Mucosa of descending colon (tissue), 3 donors: Measurements from ENCODE around the gene FOXP1. TPM values are rescaled to one million over a fixed set of nuclear protein-coding genes. Genes with fewer than 3 reads are reported as not detected.

Experiments used
- ATAC-seq: fragments of 200-7000 bp; cut with Tn5 transposase; one replicate; pipeline ENCODE4 v1.9.1; 2020; ENCODE audit warnings: mild to moderate bottlenecking, moderate library complexity
- DNase-seq, 3 donors: peaks; one replicate each; pipeline ENCODE4 v3.0.0-alpha.2; 2020
- H3K36me3 ChIP-seq: fragments of 200-600 bp; one replicate; pipeline ENCODE4 v1.8.0; 2021; ENCODE audit warnings: low read depth, mild to moderate bottlenecking
- H3K4me1 ChIP-seq: fragments of 200-600 bp; one replicate; pipeline ENCODE4 v1.8.0; 2021; ENCODE audit warnings: low read depth, mild to moderate bottlenecking
- H3K4me3 ChIP-seq: fragments of 200-600 bp; one replicate; pipeline ENCODE4 v1.8.0; 2021; ENCODE audit warnings: mild to moderate bottlenecking
- H3K9me3 ChIP-seq: fragments of 200-600 bp; one replicate; pipeline ENCODE4 v1.8.0; 2021; ENCODE audit warnings: mild to moderate bottlenecking
- CTCF ChIP-seq: fragments of 200-600 bp; IDR thresholded peaks from one replicate; pipeline ENCODE4 v1.8.0; 2022; ENCODE audit warnings: antibody characterized with exemption, mild to moderate bottlenecking
- intact Hi-C, 2 donors: fragments of 100-400 bp; cut with DNase I in 1 of 2; cut with micrococcal nuclease in 1 of 2; formaldehyde crosslinking; loops; one replicate each; pipeline versions ENCODE4 v1.11.0 to v1.11.1; 2022; cut with DNase I, micrococcal nuclease
- total RNA-seq, 3 donors: library from RNA; stranded (reverse); fragmentation: NEBNext Ultra II Directional in 2 of 3; extraction: Animal tissue kit (Norgen Biotek cat#: 25700) in 2 of 3; gene quantifications; one replicate each; pipeline versions ENCODE4 v1.2.1 to v1.2.4, GENCODE V29; 2021 to 2023
- donor health status: DM: no; HTN: no; CAD: no; lungs with moderate emphysema.
- donor health status: DM: no; HTN: no; CAD: no.
- donor health status: DM: no; HTN: yes; CAD: no.

Gene FOXP1
- total RNA-seq, 3 donors from 2014 or later = 133 to 217 (median 214) TPM

DNA sequence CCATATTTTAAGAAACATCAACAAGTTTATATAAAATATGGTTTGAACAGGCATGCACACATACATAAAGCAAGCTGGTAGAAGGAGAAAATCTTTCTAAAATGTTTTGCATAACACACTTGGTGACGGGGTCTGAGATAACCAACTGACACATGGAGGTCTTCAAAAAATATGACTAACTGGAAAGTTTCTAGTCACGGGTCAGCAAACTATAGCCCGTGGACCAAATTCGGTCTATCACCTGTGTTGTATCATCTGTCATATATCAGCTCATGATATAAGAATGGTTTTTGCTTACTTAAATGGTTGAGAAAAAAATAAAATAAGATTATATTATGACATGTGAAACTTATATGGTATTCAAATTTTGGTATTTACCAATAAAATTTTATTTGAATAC, 465.1 kb downstream of the FOXP1 start:
- H3K4me1 ChIP-seq = peaks cover 27% of the 10 kb centered on the region
- no peak for TF ChIP-seq CTCF
- no peak for ATAC-seq

GRCh38 chr3:71117572-71118247, 465.8 kb downstream of the FOXP1 start:
- Histone ChIP-seq H3K4me3 (no peak overlapping the region), H3K36me3 (no peaks in the 10 kb centered on the region), H3K9me3 (no peaks in the 10 kb centered on the region), H3K4me1 (peaks cover 30% of the 10 kb centered on the region)
- TF ChIP-seq CTCF = no peak
- DNase-seq (no peak), ATAC-seq (peak; percentile 67)
- intact Hi-C loops = no loop called here

More for the DNA sequence above, 465.1 kb downstream of the FOXP1 start:
- Histone ChIP-seq H3K36me3 (no peaks in the 10 kb centered on the region), H3K4me3 (no peak overlapping the region), H3K9me3 (no peaks in the 10 kb centered on the region)
- DNase-seq = no peak
- intact Hi-C loops = no loop called here

DNA sequence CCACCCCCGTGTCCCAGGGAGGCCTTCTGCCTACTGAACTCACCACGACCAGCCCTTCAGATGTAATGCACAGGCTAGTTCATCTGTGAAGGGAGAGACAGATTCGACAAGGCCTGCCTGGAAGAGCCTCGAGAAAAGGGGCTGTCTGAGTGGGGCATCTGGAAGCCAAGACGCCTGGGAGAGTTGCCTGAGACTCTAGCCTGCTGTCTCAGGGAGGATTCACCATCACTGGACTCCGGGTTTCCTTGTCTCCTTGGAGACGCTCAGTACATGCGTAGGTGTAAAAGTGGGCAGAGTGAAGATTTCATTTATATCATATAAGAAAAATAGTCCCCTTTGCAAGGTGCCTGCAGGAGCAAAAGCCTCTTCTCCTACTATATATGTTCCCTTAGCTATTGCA, 468.9 kb downstream of the FOXP1 start:
- DNase-seq (no peak), ATAC-seq (no peak)
- no peak for TF ChIP-seq CTCF
- Histone ChIP-seq H3K9me3 (no peaks in the 10 kb centered on the region), H3K4me1 (peaks cover 18% of the 10 kb centered on the region), H3K4me3 (no peak overlapping the region), H3K36me3 (no peaks in the 10 kb centered on the region)
- intact Hi-C loops = no loop called here

GRCh38 chr3:71112576-71112975, 471.0 kb downstream of the FOXP1 start:
- H3K4me3 ChIP-seq = no peak overlapping the region
- DNase-seq (no peak), ATAC-seq (no peak)
- no peaks in the 10 kb centered on the region for H3K9me3 ChIP-seq
- H3K36me3 ChIP-seq = no peaks in the 10 kb centered on the region
- TF ChIP-seq CTCF = no peak
- peaks cover 8% of the 10 kb centered on the region for H3K4me1 ChIP-seq
- intact Hi-C loops = no loop called here

GRCh38 chr3:71111784-71112440, 471.6 kb downstream of the FOXP1 start:
- Histone ChIP-seq H3K36me3 (no peaks in the 10 kb centered on the region), H3K4me1 (peaks cover 7% of the 10 kb centered on the region), H3K9me3 (no peaks in the 10 kb centered on the region), H3K4me3 (no peak overlapping the region)
- intact Hi-C loops = no loop called here
- DNase-seq (no peak), ATAC-seq (peak; percentile 55)
- no peak for TF ChIP-seq CTCF
